Renal cortex interstitium (tissue), 15 donors: ENCODE data around the gene FOXO6. TPM values are rescaled to one million over a fixed set of nuclear protein-coding genes. Genes with fewer than 3 reads are reported as not detected.

ENCODE experiments used
- DNase-seq, 11 donors: peaks; one replicate each; pipeline ENCODE4 v3.0.0-alpha.2; 2013; ENCODE audit warnings: low read depth in 9 of 11, low spot score in 4 of 11; ENCODE audit errors: extremely low read depth in 1 of 11
- long read RNA-seq, 16 experiments: transcript quantifications; one replicate each; lab custom pipeline, GENCODE V29; 2026
- polyA plus RNA-seq, 3 donors: library from polyadenylated mRNA; unstranded; fragments of 120-200 nt; gene quantifications; one replicate each; pipeline ENCODE4 v1.2.1, GENCODE V29; 2013; ENCODE audit not compliant: insufficient read length in 3 of 3

The FOXO6 gene
- 1 to 10 TPM; 1.4 to 3.9 (median 2.4) TPM for polyA plus RNA-seq
- long read RNA-seq, donor 1, partial matches to known transcripts, result 0 of 1 reads
- long read RNA-seq, donor 1, other reads (novel, unspliced or antisense), result 0 of 1 reads
- long read RNA-seq, donor 2, result 0 reads
- long read RNA-seq, donor 3, partial matches to known transcripts, result 0 of 3 reads
- long read RNA-seq, donor 3, other reads (novel, unspliced or antisense), result 0 of 3 reads
- long read RNA-seq, donor 4, partial matches to known transcripts, result 0 of 2 reads
- long read RNA-seq, donor 4, other reads (novel, unspliced or antisense), result 0 of 2 reads
- long read RNA-seq, donor 5, result 0 reads
- long read RNA-seq, donor 6, partial matches to known transcripts, result 0 of 1 reads
- long read RNA-seq, donor 6, other reads (novel, unspliced or antisense), result 0 of 1 reads
- long read RNA-seq, donor 7, result 0 reads
- long read RNA-seq, donor 8, result 0 reads
- long read RNA-seq, donor 9, result 0 reads
- long read RNA-seq, donor 10, partial matches to known transcripts, result 0 of 1 reads
- long read RNA-seq, donor 10, other reads (novel, unspliced or antisense), result 0 of 1 reads
- long read RNA-seq, donor 11, result 0 reads
- long read RNA-seq, donor 12, partial matches to known transcripts, result 0 of 1 reads
- long read RNA-seq, donor 12, other reads (novel, unspliced or antisense), result 0 of 1 reads
- long read RNA-seq, donor 13, partial matches to known transcripts, result 0 of 1 reads
- long read RNA-seq, donor 13, other reads (novel, unspliced or antisense), result 0 of 1 reads
- long read RNA-seq, donor 14, partial matches to known transcripts, result 0 of 1 reads
- long read RNA-seq, donor 14, other reads (novel, unspliced or antisense), result 0 of 1 reads
- long read RNA-seq, donor 15, result 0 reads
- long read RNA-seq, donor 16, partial matches to known transcripts, result 5 of 6 reads
- long read RNA-seq, donor 16, other reads (novel, unspliced or antisense), result 0 of 6 reads

- DNase-seq, result peak; percentile 89 to 97 (median 96)
Observed at GRCh38 chr1:41360786-41361494, at the start of gene FOXO6. FOXO6 (plus strand) TSS chr1:41361434.

- DNase-seq, result no peak
Observed at GRCh38 chr1:41312991-41313645, 48.1 kb upstream of the FOXO6 start.

GRCh38 chr1:41313661-41314131 is 47.5 kb upstream of the FOXO6 start:
- DNase-seq, result no peak

GRCh38 chr1:41314376-41315145 is 46.7 kb upstream of the FOXO6 start:
- DNase-seq, result no peak

GRCh38 chr1:41315146-41315822 is 46.0 kb upstream of the FOXO6 start:
- DNase-seq, result no peak

GRCh38 chr1:41315871-41316270 is 45.4 kb upstream of the FOXO6 start:
- DNase-seq, result no peak

- DNase-seq, result no peak
Observed at GRCh38 chr1:41317361-41317760, 43.9 kb upstream of the FOXO6 start.

- DNase-seq, result no peak
Observed at GRCh38 chr1:41318135-41318534, 43.1 kb upstream of the FOXO6 start.

- DNase-seq, result no peak
Observed at GRCh38 chr1:41319106-41319755, 42.0 kb upstream of the FOXO6 start.

- no peak for DNase-seq
Observed at GRCh38 chr1:41319807-41320711, 41.2 kb upstream of the FOXO6 start.

- no peak for DNase-seq
Observed at GRCh38 chr1:41320895-41321676, 40.1 kb upstream of the FOXO6 start.

GRCh38 chr1:41322101-41322661 is 39.1 kb upstream of the FOXO6 start:
- no peak for DNase-seq

- DNase-seq, result no peak
Observed at GRCh38 chr1:41322835-41323234, 38.4 kb upstream of the FOXO6 start.

GRCh38 chr1:41323243-41323642 is 38.0 kb upstream of the FOXO6 start:
- DNase-seq, result no peak

GRCh38 chr1:41325801-41326200 is 35.4 kb upstream of the FOXO6 start:
- no peak for DNase-seq
